K562 (cell line): ENCODE results near the gene CS. TPM values are rescaled to one million over a fixed set of nuclear protein-coding genes. Genes with fewer than 3 reads are reported as not detected.

Experiments used
- BRF1 ChIP-seq: IDR thresholded peaks from 3 replicates; pipeline ENCODE4 v1.6.1; 2011; ENCODE audit warnings: borderline replicate concordance, mild to moderate bottlenecking; ENCODE audit not compliant: insufficient read length; ENCODE audit errors: extremely low read depth
- CHCHD3 ChIP-seq: fragments of 250-450 bp; sonication (Bioruptor Pico); IDR thresholded peaks from 2 replicates; pipeline ENCODE4 v2.1.2; 2022; ENCODE audit warnings: mild to moderate bottlenecking
- CREB3L1 ChIP-seq: fragments of 450-650 bp; IDR thresholded peaks from 2 replicates; pipeline ENCODE4 v1.6.1; 2014; ENCODE audit warnings: low read depth, mild to moderate bottlenecking, moderate library complexity, borderline replicate concordance
- E2F8 ChIP-seq: fragments of 450-650 bp; IDR thresholded peaks from 2 replicates; pipeline ENCODE4 v1.7.1; 2018; ENCODE audit warnings: mild to moderate bottlenecking, low read depth; ENCODE audit not compliant: partially characterized antibody
- E4F1 ChIP-seq: fragments of 250-450 bp; sonication (Bioruptor Pico); IDR thresholded peaks from 2 replicates; pipeline ENCODE4 v1.5.0; 2021; ENCODE audit warnings: mild to moderate bottlenecking, borderline replicate concordance
- FOS ChIP-seq: IDR thresholded peaks from 3 replicates; pipeline ENCODE4 v1.6.1; 2011; ENCODE audit not compliant: insufficient read length; ENCODE audit errors: extremely low read depth
- FOXA3 ChIP-seq, 2 experiments: fragments of 450-650 bp in 1 of 2; sonication (generic) in 1 of 2; formaldehyde crosslinking; IDR thresholded peaks in 1 of 2; conservative IDR thresholded peaks in 1 of 2; 2 replicates each; pipeline versions ENCODE4 v1.4.0 to v1.8.0; 2020 to 2022; ENCODE audit warnings: mild to moderate bottlenecking in 2 of 2, missing genetic modification reagents in 1 of 2
- MIER1 ChIP-seq: fragments of 450-650 bp; IDR thresholded peaks from 2 replicates; pipeline ENCODE4 v1.6.1; 2016; ENCODE audit warnings: antibody characterized with exemption, mild to moderate bottlenecking, low read depth
- NONO ChIP-seq, 2 experiments: fragments of 200-400 bp in 1 of 2; fragments of 450-650 bp in 1 of 2; formaldehyde crosslinking in 1 of 2; IDR thresholded peaks; 2 replicates each; pipeline ENCODE4 v1.6.1; 2017; ENCODE audit warnings: low read depth in 2 of 2, mild to moderate bottlenecking in 2 of 2, moderate library complexity in 2 of 2, low read length in 1 of 2
- PBX2 ChIP-seq, 2 experiments: IDR thresholded peaks in 1 of 2; conservative IDR thresholded peaks in 1 of 2; 2 replicates each; pipeline ENCODE4 v1.6.1; 2016; ENCODE audit warnings: low read depth in 2 of 2, mild to moderate bottlenecking in 1 of 2, missing compliant biosample characterization in 1 of 2, missing genetic modification characterization in 1 of 2, moderate library complexity in 1 of 2
- PTTG1 ChIP-seq: fragments of 450-650 bp; IDR thresholded peaks from 2 replicates; pipeline ENCODE4 v1.6.1; 2016; ENCODE audit warnings: low read depth, mild to moderate bottlenecking, missing genetic modification characterization, missing compliant biosample characterization
- ZNF175 ChIP-seq: fragments of 200-800 bp; sonication (Bioruptor generic); IDR thresholded peaks from 2 replicates; pipeline ENCODE4 v1.6.1; 2016; ENCODE audit warnings: low read depth, mild to moderate bottlenecking, missing genetic modification characterization, missing compliant biosample characterization
- ZNF277 ChIP-seq: fragments of 250-450 bp; sonication (Bioruptor Pico); IDR thresholded peaks from 2 replicates; pipeline ENCODE4 v1.8.0; 2022; ENCODE audit warnings: inconsistent platforms, mild to moderate bottlenecking, moderate library complexity, borderline replicate concordance
- polyA plus RNA-seq, 8 experiments: library from polyadenylated mRNA; depleted of rRNA in 4 of 8; stranded (reverse) in 5 of 8; unstranded in 3 of 8; fragments of >200 nt; fragmentation: Nextera tagmentation in 2 of 8; fragmentation: Illumina TruSeq in 1 of 8; extraction: Ambion mirVana in 2 of 8; extraction: Trizol in 1 of 8; gene quantifications; 2 replicates each; pipeline versions ENCODE4 v1.2.1 to v1.2.3, GENCODE V29; 2011 to 2014; ENCODE audit warnings: inconsistent platforms in 1 of 8, missing spikeins in 1 of 8
- total RNA-seq, 7 experiments: library from RNA; depleted of rRNA in 6 of 7; stranded (reverse); fragments of >200 nt in 6 of 7; fragmentation: Illumina TruSeq in 2 of 7; extraction: Trizol in 2 of 7; gene quantifications; 2 replicates each; pipeline versions ENCODE4 v1.2.1 to v1.2.3, GENCODE V29; 2011 to 2021; ENCODE audit warnings: low replicate concordance in 1 of 7

The CS gene
- total and polyA plus RNA-seq, 9 of the 15 experiments (the other 6 are each of a cell fraction or from before 2014, with no cell fraction given) = 99.9 to 390 (median 149) TPM

GRCh38 chr12:56221757-56222530, 78.2 kb downstream of the CS start, which contains the start of gene RNF41 (continued):
- TF ChIP-seq E4F1 (CRISPR knock-in tag) (no peak), PTTG1 (no peak), FOS (no peak), PBX2 (CRISPR knock-in tag; IDR thresholded peaks at IDR 0.05; ENCODE audit: low read depth) (no peak), PBX2 (tag; conservative IDR thresholded peaks at IDR 0.05; ENCODE audit: low read depth) (no peak), BRF1 (no peak), ZNF277 (CRISPR knock-in tag) (no peak), CHCHD3 (CRISPR knock-in tag) (no peak), E2F8 (peak; percentile 74), CREB3L1 (peak; percentile 82), MIER1 (no peak), ZNF175 (CRISPR knock-in tag) (0 out of 2 replicates have a peak, but pooled peaks have one; percentile 44), FOXA3 (CRISPR knock-in tag; conservative IDR thresholded peaks at IDR 0.05 in 1 of 2, IDR thresholded peaks at IDR 0.05 in 1 of 2) (no peak; a peak in 1 of 4 replicates), NONO (IDR thresholded peaks at IDR 0.05; ENCODE audit: low read depth in 2 of 2, low read length in 1 of 2) (no peak)
